Ishikawa (cell line): ENCODE measurements around the gene THSD7A.

ENCODE experiments used
- CEBPB ChIP-seq: IDR thresholded peaks from 2 replicates; pipeline ENCODE4 v1.6.1; 2012
- EGR1 ChIP-seq: IDR thresholded peaks from 2 replicates; pipeline ENCODE4 v1.6.1; 2012
- EP300 ChIP-seq: IDR thresholded peaks from 2 replicates; pipeline ENCODE4 v1.6.1; 2012; ENCODE audit warnings: borderline replicate concordance
- FOXM1 ChIP-seq: IDR thresholded peaks from 2 replicates; pipeline ENCODE4 v1.6.1; 2012; ENCODE audit warnings: low read depth, borderline replicate concordance
- NFIC ChIP-seq: IDR thresholded peaks from 2 replicates; pipeline ENCODE4 v1.6.1; 2012
- RAD21 ChIP-seq: IDR thresholded peaks from 2 replicates; pipeline ENCODE4 v1.6.1; 2012; ENCODE audit warnings: low read depth
- REST ChIP-seq: IDR thresholded peaks from 2 replicates; pipeline ENCODE4 v1.6.1; 2012; ENCODE audit warnings: low read depth, mild to moderate bottlenecking
- TAF1 ChIP-seq: IDR thresholded peaks from 2 replicates; pipeline ENCODE4 v1.6.1; 2012; ENCODE audit warnings: low read depth, mild to moderate bottlenecking
- TCF12 ChIP-seq: IDR thresholded peaks from 2 replicates; pipeline ENCODE4 v1.6.1; 2012; ENCODE audit warnings: low read depth
- USF1 ChIP-seq: IDR thresholded peaks from 2 replicates; pipeline ENCODE4 v1.6.1; 2012
- YY1 ChIP-seq: IDR thresholded peaks from 2 replicates; pipeline ENCODE4 v1.6.1; 2012; ENCODE audit warnings: low read depth
- ZBTB7A ChIP-seq: IDR thresholded peaks from 2 replicates; pipeline ENCODE4 v1.6.1; 2012; ENCODE audit warnings: low read depth

- TF ChIP-seq RAD21 (no peak), EP300 (no peak), YY1 (no peak), FOXM1 (no peak), TAF1 (no peak), NFIC (no peak), ZBTB7A (no peak), USF1 (no peak), EGR1 (no peak), CEBPB (no peak), REST (no peak), TCF12 (no peak)
These were observed 208.8 kb downstream of the THSD7A start for GRCh38 chr7:11623093-11623678.
